Activated naive CD8-positive, alpha-beta T cell treated with anti-CD3 and anti-CD28 coated beads for 36 hours (primary cell): ENCODE results near the gene AAK1. TPM values are rescaled to one million over a fixed set of nuclear protein-coding genes. Genes with fewer than 3 reads are reported as not detected.
"Not testable (repeated sequence)": the region's sequence is repeated elsewhere in the genome, so short reads cannot be mapped to it uniquely, and the experiment has no call there.

Source experiments
- DNase-seq: peaks from one replicate; pipeline ENCODE4 v3.0.0; 2021
- H3K27ac Mint-ChIP-seq: one replicate; pipeline ENCODE4 v1.8.0; 2022; ENCODE audit warnings: mild to moderate bottlenecking, moderate library complexity, mixed read lengths
- H3K27me3 Mint-ChIP-seq: one replicate; pipeline ENCODE4 v1.8.0; 2022; ENCODE audit warnings: mild to moderate bottlenecking, mixed read lengths
- H3K36me3 Mint-ChIP-seq: one replicate; pipeline ENCODE4 v1.8.0; 2021; ENCODE audit warnings: mild to moderate bottlenecking, mixed read lengths
- H3K4me1 Mint-ChIP-seq: one replicate; pipeline ENCODE4 v1.8.0; 2021; ENCODE audit warnings: mixed read lengths
- H3K4me3 Mint-ChIP-seq: one replicate; pipeline ENCODE4 v1.8.0; 2022; ENCODE audit warnings: mild to moderate bottlenecking, moderate library complexity, mixed read lengths
- H3K9me3 Mint-ChIP-seq: one replicate; pipeline ENCODE4 v1.8.0; 2022; ENCODE audit warnings: mixed read lengths
- total RNA-seq, 2 experiments: library from RNA; stranded (reverse); gene quantifications; one replicate each; pipeline ENCODE4 v1.2.3, GENCODE V29; 2021

Gene AAK1
- total RNA-seq, 2 experiments from 2014 or later, result 78.3 to 85.4 TPM

- H3K36me3 Mint-ChIP-seq, result peaks cover 3% of the 10 kb centered on the region
- peaks cover 5% of the 10 kb centered on the region for H3K9me3 Mint-ChIP-seq
- peaks cover 10% of the 10 kb centered on the region for H3K4me1 Mint-ChIP-seq
- H3K27ac Mint-ChIP-seq, result no peak overlapping the region
- DNase-seq, result no peak
- H3K4me3 Mint-ChIP-seq, result no peak overlapping the region
- H3K27me3 Mint-ChIP-seq, result no peaks in the 10 kb centered on the region
Measured at GRCh38 chr2:69669666-69670065, 26.1 kb upstream of the AAK1 start.

GRCh38 chr2:69668598-69668997 lies 25.1 kb upstream of the AAK1 start:
- no peak overlapping the region for H3K27ac Mint-ChIP-seq
- DNase-seq, result no peak
- H3K27me3 Mint-ChIP-seq, result no peaks in the 10 kb centered on the region
- peaks cover 6% of the 10 kb centered on the region for H3K4me1 Mint-ChIP-seq
- H3K36me3 Mint-ChIP-seq, result peaks cover 3% of the 10 kb centered on the region
- H3K9me3 Mint-ChIP-seq, result peaks cover 11% of the 10 kb centered on the region
- no peak overlapping the region for H3K4me3 Mint-ChIP-seq

- Mint-ChIP-seq H3K27ac (no peak overlapping the region), H3K36me3 (peaks cover 8% of the 10 kb centered on the region), H3K27me3 (no peaks in the 10 kb centered on the region), H3K4me1 (peaks cover 6% of the 10 kb centered on the region), H3K4me3 (no peak overlapping the region), H3K9me3 (peaks cover 15% of the 10 kb centered on the region)
- no peak for DNase-seq
Measured at GRCh38 chr2:69667805-69668382, 24.4 kb upstream of the AAK1 start.

GRCh38 chr2:69665152-69665551 lies 21.6 kb upstream of the AAK1 start:
- peaks cover 13% of the 10 kb centered on the region for H3K9me3 Mint-ChIP-seq
- H3K27ac Mint-ChIP-seq, result no peak overlapping the region
- no peaks in the 10 kb centered on the region for H3K27me3 Mint-ChIP-seq
- DNase-seq, result no peak
- H3K4me1 Mint-ChIP-seq, result peaks cover 12% of the 10 kb centered on the region
- H3K4me3 Mint-ChIP-seq, result no peak overlapping the region
- peaks cover 5% of the 10 kb centered on the region for H3K36me3 Mint-ChIP-seq

GRCh38 chr2:69663860-69664259 lies 20.3 kb upstream of the AAK1 start:
- H3K4me3 Mint-ChIP-seq, result no peak overlapping the region
- peaks cover 18% of the 10 kb centered on the region for H3K4me1 Mint-ChIP-seq
- no peaks in the 10 kb centered on the region for H3K27me3 Mint-ChIP-seq
- H3K9me3 Mint-ChIP-seq, result peaks cover 13% of the 10 kb centered on the region
- peaks cover 5% of the 10 kb centered on the region for H3K36me3 Mint-ChIP-seq
- no peak for DNase-seq
- H3K27ac Mint-ChIP-seq, result no peak overlapping the region

GRCh38 chr2:69662547-69662946 lies 19.0 kb upstream of the AAK1 start:
- not testable (repeated sequence) for H3K27ac Mint-ChIP-seq, DNase-seq, H3K4me3 Mint-ChIP-seq, H3K27me3 Mint-ChIP-seq, H3K36me3 Mint-ChIP-seq
- Mint-ChIP-seq H3K4me1 (peaks cover 18% of the 10 kb centered on the region), H3K9me3 (peaks cover 13% of the 10 kb centered on the region)

- no peak for DNase-seq
- Mint-ChIP-seq H3K27ac (no peak overlapping the region), H3K4me3 (no peak overlapping the region), H3K4me1 (peaks cover 12% of the 10 kb centered on the region), H3K9me3 (peaks cover 13% of the 10 kb centered on the region), H3K27me3 (no peaks in the 10 kb centered on the region), H3K36me3 (peaks cover 5% of the 10 kb centered on the region)
Measured at GRCh38 chr2:69660637-69661036, 17.1 kb upstream of the AAK1 start.

GRCh38 chr2:69659941-69660483 lies 16.5 kb upstream of the AAK1 start:
- Mint-ChIP-seq H3K36me3 (peaks cover 5% of the 10 kb centered on the region), H3K4me3 (no peak overlapping the region), H3K4me1 (peaks cover 16% of the 10 kb centered on the region), H3K27ac (no peak overlapping the region), H3K27me3 (no peaks in the 10 kb centered on the region), H3K9me3 (peaks cover 10% of the 10 kb centered on the region)
- no peak for DNase-seq

- DNase-seq, result no peak
- Mint-ChIP-seq H3K36me3 (peaks cover 5% of the 10 kb centered on the region), H3K9me3 (peaks cover 10% of the 10 kb centered on the region), H3K4me1 (peaks cover 18% of the 10 kb centered on the region), H3K4me3 (no peak overlapping the region), H3K27ac (no peak overlapping the region), H3K27me3 (no peaks in the 10 kb centered on the region)
Measured at GRCh38 chr2:69659349-69659748, 15.8 kb upstream of the AAK1 start.

- Mint-ChIP-seq H3K36me3 (peaks cover 3% of the 10 kb centered on the region), H3K4me3 (no peak overlapping the region), H3K4me1 (peaks cover 48% of the 10 kb centered on the region), H3K27ac (no peak overlapping the region), H3K9me3 (no peaks in the 10 kb centered on the region), H3K27me3 (no peaks in the 10 kb centered on the region)
- DNase-seq, result no peak
Measured at GRCh38 chr2:69652206-69652605, 8.7 kb upstream of the AAK1 start.

- H3K27me3 Mint-ChIP-seq, DNase-seq, H3K9me3 Mint-ChIP-seq, H3K4me3 Mint-ChIP-seq: not testable (repeated sequence)
- H3K27ac Mint-ChIP-seq, result peak overlapping the region; percentile 98
- H3K4me1 Mint-ChIP-seq, result peaks cover 58% of the 10 kb centered on the region
- H3K36me3 Mint-ChIP-seq, result peaks cover 11% of the 10 kb centered on the region
Measured at GRCh38 chr2:69647196-69647595, 3.7 kb upstream of the AAK1 start.

- Mint-ChIP-seq H3K4me1 (peaks cover 53% of the 10 kb centered on the region), H3K9me3 (no peaks in the 10 kb centered on the region), H3K36me3 (peaks cover 15% of the 10 kb centered on the region), H3K27ac (peak overlapping the region; percentile 98), H3K4me3 (no peak overlapping the region), H3K27me3 (no peaks in the 10 kb centered on the region)
- no peak for DNase-seq
Measured at GRCh38 chr2:69646714-69647113, 3.2 kb upstream of the AAK1 start.

- DNase-seq, result no peak
- peak overlapping the region; percentile 89 for H3K4me3 Mint-ChIP-seq
- H3K9me3 Mint-ChIP-seq, result no peaks in the 10 kb centered on the region
- H3K27me3 Mint-ChIP-seq, result no peaks in the 10 kb centered on the region
- H3K4me1 Mint-ChIP-seq, result peaks cover 49% of the 10 kb centered on the region
- H3K27ac Mint-ChIP-seq, result peak overlapping the region; percentile 98
- peaks cover 21% of the 10 kb centered on the region for H3K36me3 Mint-ChIP-seq
Measured at GRCh38 chr2:69645921-69646320, 2.4 kb upstream of the AAK1 start.

GRCh38 chr2:69645031-69645431 lies 1.5 kb upstream of the AAK1 start:
- Mint-ChIP-seq H3K36me3 (peaks cover 27% of the 10 kb centered on the region), H3K4me1 (peaks cover 47% of the 10 kb centered on the region), H3K4me3 (peak overlapping the region; percentile 89), H3K27me3 (no peaks in the 10 kb centered on the region), H3K27ac (peak overlapping the region; percentile 98), H3K9me3 (no peaks in the 10 kb centered on the region)
- no peak for DNase-seq

GRCh38 chr2:69644506-69644979 lies 1.0 kb upstream of the AAK1 start:
- no peaks in the 10 kb centered on the region for H3K27me3 Mint-ChIP-seq
- peaks cover 30% of the 10 kb centered on the region for H3K36me3 Mint-ChIP-seq
- no peaks in the 10 kb centered on the region for H3K9me3 Mint-ChIP-seq
- no peak for DNase-seq
- H3K4me1 Mint-ChIP-seq, result peaks cover 50% of the 10 kb centered on the region
- H3K4me3 Mint-ChIP-seq, result peak overlapping the region; percentile 89
- H3K27ac Mint-ChIP-seq, result peak overlapping the region; percentile 98
